NK-92 (cell line): ENCODE results near the gene IFNL1.
"Not testable (repeated sequence)": the region's sequence is repeated elsewhere in the genome, so short reads cannot be mapped to it uniquely, and the experiment has no call there.

Source experiments
- DNase-seq: peaks from one replicate; lab custom pipeline; 2025; ENCODE audit not compliant: unreplicated experiment; lab: John Stamatoyannopoulos, UW

The IFNL1 gene

DNA sequence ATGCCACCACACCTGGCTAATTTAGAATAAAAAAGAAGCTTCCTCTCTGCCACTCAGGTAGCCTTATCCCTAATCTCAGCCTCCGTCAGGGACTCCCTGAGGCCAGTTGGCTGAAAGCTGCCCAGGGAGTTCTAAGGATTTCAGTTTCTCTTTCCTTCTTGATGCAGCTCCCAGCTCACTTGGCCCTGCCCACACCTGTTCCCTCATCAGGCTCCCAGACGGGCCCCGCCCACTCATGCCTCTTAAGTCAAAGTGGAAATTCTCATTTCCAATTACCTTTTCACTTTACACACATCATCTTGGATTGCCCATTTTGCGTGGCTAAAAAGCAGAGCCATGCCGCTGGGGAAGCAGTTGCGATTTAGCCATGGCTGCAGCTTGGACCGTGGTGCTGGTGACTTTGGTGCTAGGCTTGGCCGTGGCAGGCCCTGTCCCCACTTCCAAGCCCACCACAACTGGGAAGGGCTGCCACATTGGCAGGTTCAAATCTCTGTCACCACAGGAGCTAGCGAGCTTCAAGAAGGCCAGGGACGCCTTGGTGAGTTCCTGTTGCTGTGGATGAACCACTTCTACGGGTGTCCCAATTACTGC is at the start of gene IFNL1:
Gene IFNL1, plus strand, starts transcription at position 353 of the 591 bp plus-strand sequence. Its CDS starts 15 bp downstream, at position 368.
- no peak for DNase-seq

- DNase-seq: no peak
Measured at GRCh38 chr19:39246951-39247669, 49.1 kb upstream of the IFNL1 start.

DNA sequence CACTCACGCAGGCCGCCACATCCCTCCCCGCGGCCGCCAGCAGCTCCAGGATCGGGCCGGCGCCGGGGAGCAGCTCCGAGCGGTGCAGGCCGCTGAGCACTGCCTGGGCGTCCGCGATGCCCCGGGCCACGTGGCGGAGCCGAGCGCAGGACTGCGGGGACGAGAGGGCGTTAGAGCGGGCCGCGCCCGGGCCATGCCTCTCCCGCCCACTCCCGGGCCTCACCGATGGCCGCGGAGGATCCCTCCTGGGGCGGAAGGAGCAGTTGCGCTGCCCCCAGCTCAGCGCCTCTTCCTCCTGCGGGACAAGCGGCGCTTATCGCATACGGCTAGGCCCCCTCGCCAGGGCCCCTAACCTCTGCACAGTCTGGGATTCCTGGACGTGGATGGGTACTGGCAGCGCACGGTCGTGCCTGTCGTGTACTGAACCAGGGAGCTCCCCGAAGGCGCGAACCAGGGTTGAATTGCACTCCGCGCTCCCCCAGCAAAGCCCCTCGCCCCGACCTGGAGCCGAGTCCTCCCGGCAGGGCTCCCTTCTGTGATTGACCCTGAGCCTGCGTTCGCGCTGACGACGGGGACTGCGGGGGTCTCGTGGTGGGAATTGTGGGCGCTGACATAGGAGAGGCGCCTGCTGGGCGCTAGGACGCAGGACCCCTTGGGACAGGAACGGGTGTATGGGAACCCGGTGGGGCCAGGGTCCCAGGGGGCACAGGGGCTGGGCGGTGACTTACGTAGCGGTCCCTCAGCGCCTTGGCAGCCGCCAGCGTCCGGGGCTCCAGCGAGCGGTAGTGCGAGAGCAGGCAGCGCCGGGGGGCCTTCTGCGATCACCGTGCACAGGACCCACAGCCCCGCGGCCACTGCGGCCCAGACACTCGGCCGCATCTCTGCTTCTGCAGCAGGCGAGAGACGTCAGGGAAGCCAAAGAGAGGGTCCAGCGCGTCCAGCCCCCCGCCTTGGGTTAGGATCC is 48.2 kb upstream of the IFNL1 start:
- no peak for DNase-seq

DNA sequence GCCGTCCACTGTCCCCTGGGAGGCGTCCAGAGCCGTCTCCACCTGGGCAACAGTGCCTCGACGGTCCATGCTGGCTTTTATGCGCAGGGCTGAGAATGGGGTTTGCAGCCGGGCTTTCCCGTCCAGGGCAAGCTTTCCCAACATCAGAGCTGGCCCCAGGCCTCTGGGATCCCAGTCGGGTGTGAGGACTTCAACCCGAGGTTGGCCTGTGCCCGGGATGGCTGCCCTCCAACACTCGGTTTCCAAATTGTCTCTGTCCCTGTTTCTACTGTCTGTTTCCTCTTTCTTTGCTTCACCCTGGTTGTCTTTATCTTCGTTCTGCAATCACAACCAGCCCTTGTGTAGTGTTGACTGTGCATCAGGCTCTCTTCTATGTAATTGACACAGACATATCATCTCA is 47.4 kb upstream of the IFNL1 start, which contains the start of gene IFNL4:
Gene IFNL4, minus strand, starts transcription at position 51 of the 400 bp plus-strand sequence.
- no peak for DNase-seq

DNA sequence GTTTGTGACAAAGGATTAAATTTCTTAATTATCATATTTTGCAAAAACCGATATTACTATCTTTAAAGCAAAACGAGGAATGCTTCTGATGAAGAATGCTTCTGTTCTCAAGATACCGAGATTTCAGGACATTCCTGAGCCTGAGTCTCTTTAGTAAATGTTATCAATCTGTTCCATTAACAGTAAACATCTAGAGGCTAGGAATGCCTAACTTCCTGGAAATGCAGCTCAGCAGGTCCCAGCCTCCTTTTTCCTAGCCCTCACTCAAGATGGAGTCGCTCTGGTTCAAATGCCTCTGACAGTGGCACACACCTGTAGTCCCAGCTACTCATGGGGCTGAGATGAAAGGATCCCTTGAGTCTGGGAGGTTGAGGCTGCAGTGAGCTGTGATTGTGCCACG is 45.1 kb upstream of the IFNL1 start:
- no peak for DNase-seq

DNA sequence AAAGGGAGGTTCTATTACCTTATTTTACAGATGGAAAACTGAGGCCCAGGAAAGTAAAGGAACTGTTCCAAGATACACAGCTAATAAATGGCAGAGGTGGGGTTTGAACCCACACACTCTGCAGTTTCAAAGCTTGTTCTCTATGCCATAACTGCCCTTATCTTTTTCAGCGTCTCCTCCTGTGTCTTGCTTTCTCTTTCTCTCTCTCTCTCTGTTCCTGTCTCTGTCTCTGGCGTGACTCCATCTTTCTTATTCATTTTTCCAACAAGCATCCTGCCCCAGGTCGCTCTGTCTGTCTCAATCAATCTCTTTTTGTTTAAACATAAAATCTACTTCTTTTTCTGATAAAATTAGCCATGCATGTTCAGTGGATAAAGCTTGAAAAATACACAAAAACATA is 44.4 kb upstream of the IFNL1 start:
- no peak for DNase-seq

GRCh38 chr19:39252458-39252857 is 43.7 kb upstream of the IFNL1 start:
- DNase-seq: no peak

DNA sequence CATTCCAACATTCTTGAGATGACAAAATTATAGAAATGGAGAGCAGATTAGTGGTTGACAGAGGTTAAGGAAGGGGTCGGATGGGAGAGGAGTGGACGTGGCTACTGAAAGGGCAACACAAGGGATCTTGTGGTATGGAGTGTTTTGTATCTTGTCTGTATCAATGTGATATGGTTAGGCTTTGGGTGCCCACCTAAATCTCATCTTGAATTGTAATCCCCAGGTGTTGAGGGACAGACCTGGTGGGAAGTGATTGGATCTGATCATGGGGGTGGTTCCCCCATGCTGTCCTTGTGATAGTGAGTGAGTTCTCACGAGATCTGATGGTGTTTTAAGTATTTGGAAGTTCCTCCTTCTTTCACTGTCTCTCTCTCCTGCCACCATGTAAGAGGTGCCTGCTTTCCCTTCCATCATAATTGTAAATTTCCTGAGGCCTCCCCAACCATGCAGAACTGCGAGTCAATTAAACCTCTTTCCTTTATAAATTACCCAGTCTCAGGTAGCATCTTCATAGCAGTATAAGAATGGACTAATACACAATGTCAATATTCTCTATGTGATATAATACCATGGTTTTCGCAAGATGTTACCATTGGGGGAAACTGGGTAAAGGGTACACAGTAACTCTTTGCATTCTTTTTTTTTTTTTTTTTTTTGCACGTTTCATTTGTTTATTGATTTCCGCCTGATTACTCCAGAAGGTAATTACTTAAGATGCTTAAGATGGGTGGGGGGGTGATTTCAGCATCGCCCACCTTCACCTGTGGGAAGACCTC is 42.6 kb upstream of the IFNL1 start:
- no peak for DNase-seq

- no peak for DNase-seq
Measured at GRCh38 chr19:39254531-39255345, 41.5 kb upstream of the IFNL1 start.

DNA sequence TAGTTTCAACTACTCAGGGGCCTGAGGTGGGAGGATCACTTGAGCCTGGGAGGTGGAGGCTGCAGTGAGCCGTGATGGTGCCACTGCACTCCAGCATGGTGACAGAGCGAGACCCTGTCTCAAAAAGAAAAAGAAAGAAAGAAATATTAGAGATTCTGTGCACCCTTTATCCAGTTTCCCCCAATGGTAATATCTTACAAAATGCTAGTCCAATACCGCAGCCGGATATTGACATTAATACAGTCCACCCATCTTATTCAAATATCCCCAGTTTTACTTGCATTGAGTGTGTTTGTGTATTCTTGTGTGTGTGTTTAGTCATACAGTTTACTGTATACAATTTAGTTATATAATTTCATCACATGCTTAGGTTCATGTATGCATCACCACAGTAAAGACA is 39.0 kb upstream of the IFNL1 start:
- no peak for DNase-seq

GRCh38 chr19:39261704-39262103 is 34.5 kb upstream of the IFNL1 start:
- DNase-seq: no peak

GRCh38 chr19:39262496-39262895 is 33.7 kb upstream of the IFNL1 start:
- no peak for DNase-seq

DNA sequence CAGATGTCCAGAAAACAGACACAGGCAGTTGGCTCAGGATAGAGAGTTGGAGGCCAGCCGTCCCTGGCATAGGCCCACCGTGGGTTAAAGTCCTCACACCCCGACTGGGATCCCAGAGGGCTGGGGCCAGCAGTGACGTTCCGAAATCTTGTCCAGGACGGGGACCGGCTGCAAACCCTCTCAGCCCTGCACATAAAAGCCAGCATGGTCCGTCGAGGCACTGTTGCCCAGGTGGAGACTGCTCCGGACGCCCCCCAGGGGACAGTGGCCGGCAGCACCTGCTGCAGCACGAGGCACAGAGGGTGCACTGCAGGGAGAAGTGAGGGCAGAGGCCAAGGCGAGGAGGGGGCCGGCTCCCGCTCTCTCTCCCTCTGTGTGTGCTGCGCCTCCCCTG is 32.3 kb upstream of the IFNL1 start:
- DNase-seq: no peak

GRCh38 chr19:39264306-39265290 is 31.6 kb upstream of the IFNL1 start:
- no peak for DNase-seq

GRCh38 chr19:39265321-39265916 is 30.8 kb upstream of the IFNL1 start:
- DNase-seq: no peak

DNA sequence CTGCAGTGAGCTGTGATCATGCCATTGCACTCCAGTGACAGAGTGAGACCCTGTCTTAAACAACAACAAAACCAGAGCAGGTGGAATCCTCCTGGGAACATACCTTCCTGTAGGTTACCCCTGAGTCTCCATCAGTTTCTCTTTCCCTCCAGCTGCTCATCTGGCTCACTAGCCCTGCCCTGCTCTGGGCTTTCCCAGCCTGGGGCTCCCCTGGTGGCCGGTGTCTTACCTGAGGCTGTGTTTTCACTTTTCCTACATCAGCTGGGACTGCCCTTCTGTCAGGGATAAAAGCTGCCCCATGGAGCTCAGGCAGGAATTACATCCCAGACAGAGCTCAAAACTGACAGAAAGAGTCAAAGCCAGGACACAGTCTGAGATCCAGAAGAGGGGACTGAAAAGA is 28.1 kb upstream of the IFNL1 start, which contains the start of gene IFNL2:
Gene IFNL2, plus strand, starts transcription at position 312 of the 400 bp plus-strand sequence. CDS start 173 bp downstream, outside the sequence.
- not testable (repeated sequence) for DNase-seq

DNA sequence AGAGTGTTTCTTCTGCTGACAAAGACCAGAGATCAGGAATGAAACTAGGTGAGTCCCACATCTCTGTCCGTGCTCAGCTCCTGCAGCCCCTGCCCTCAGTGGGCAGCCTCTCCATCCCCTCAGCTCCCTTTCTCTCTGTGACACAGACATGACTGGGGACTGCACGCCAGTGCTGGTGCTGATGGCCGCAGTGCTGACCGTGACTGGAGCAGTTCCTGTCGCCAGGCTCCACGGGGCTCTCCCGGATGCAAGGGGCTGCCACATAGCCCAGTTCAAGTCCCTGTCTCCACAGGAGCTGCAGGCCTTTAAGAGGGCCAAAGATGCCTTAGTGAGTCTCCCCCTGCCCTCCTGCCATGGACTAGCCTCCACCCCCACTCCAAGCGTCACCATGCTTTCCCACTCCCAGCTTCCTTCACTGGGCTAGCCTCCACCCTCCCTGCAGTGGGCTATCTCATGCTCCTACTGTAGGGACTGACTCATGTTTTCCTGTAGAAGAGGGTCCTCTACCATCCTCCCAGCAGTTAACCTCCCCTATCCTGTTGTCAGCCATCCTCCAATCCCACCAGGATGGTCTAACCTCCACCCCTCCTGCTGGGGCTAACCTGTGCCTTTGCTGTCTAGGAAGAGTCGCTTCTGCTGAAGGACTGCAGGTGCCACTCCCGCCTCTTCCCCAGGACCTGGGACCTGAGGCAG is 27.5 kb upstream of the IFNL1 start:
- not testable (repeated sequence) for DNase-seq

GRCh38 chr19:39269369-39269768 is 26.8 kb upstream of the IFNL1 start:
- DNase-seq: not testable (repeated sequence)
